OCI-LY1 (cell line): ENCODE data around the gene TDRKH.

Source experiments
- H2AFZ ChIP-seq: fragments of 200-600 bp; sonication (generic), shearing (Covaris generic); 2 replicates; pipeline ENCODE4 v1.6.0; 2014; ENCODE audit warnings: antibody characterized with exemption, mild to moderate bottlenecking, low read length
- H3F3A ChIP-seq: fragments of 200-600 bp; sonication (generic), shearing (Covaris generic); 2 replicates; pipeline ENCODE4 v1.6.0; 2014; ENCODE audit warnings: mild to moderate bottlenecking, antibody characterized with exemption, low read length, moderate library complexity; ENCODE audit not compliant: insufficient read depth
- H3K27ac ChIP-seq: fragments of 200-600 bp; sonication (generic); 2 replicates; pipeline ENCODE4 v1.5.1; 2014; ENCODE audit warnings: low read length, mixed run types, mild to moderate bottlenecking, low read depth; ENCODE audit not compliant: poor library complexity, severe bottlenecking
- H3K27me3 ChIP-seq: fragments of 200-600 bp; sonication (generic); 2 replicates; pipeline ENCODE4 v1.6.0; 2014; ENCODE audit warnings: antibody characterized with exemption, mild to moderate bottlenecking, low read length, moderate library complexity; ENCODE audit not compliant: insufficient read depth
- H3K36me3 ChIP-seq: fragments of 200-600 bp; sonication (generic); 2 replicates; pipeline ENCODE4 v1.6.1; 2014; ENCODE audit warnings: mild to moderate bottlenecking, antibody characterized with exemption, low read length, moderate library complexity, mixed read lengths; ENCODE audit not compliant: insufficient read depth
- H3K4me1 ChIP-seq: fragments of 200-600 bp; sonication (generic); 2 replicates; pipeline ENCODE4 v1.5.1; 2014; ENCODE audit warnings: mild to moderate bottlenecking, low read length, moderate library complexity; ENCODE audit not compliant: insufficient read depth, severe bottlenecking
- H3K4me2 ChIP-seq: fragments of 200-600 bp; sonication (generic), shearing (Covaris generic); 2 replicates; pipeline ENCODE4 v1.6.1; 2014; ENCODE audit warnings: low read length
- H3K4me3 ChIP-seq: fragments of 200-600 bp; sonication (generic); 2 replicates; pipeline ENCODE4 v1.5.1; 2014; ENCODE audit warnings: low read length, low read depth, mild to moderate bottlenecking, mixed read lengths; ENCODE audit not compliant: poor library complexity, severe bottlenecking
- H3K79me2 ChIP-seq: fragments of 200-600 bp; shearing (Covaris generic); 2 replicates; pipeline ENCODE4 v1.6.1; 2016; ENCODE audit warnings: mixed run types, low read length, mixed read lengths; ENCODE audit not compliant: insufficient read depth
- H3K9ac ChIP-seq: fragments of 200-600 bp; sonication (generic), shearing (Covaris generic); 2 replicates; pipeline ENCODE4 v1.6.1; 2014; ENCODE audit warnings: mild to moderate bottlenecking, low read length, mixed read lengths
- H3K9me2 ChIP-seq: fragments of 200-600 bp; sonication (generic), shearing (Covaris generic); 2 replicates; pipeline ENCODE4 v1.6.1; 2014; ENCODE audit warnings: low read depth, mild to moderate bottlenecking, low read length, mixed read lengths
- H3K9me3 ChIP-seq: fragments of 200-600 bp; shearing (Covaris generic); 2 replicates; pipeline ENCODE4 v1.6.1; 2014; ENCODE audit warnings: low read length, mixed read lengths
- H4K20me1 ChIP-seq: fragments of 200-600 bp; sonication (generic), shearing (Covaris generic); 2 replicates; pipeline ENCODE4 v1.6.0; 2016; ENCODE audit warnings: mild to moderate bottlenecking, low read length; ENCODE audit not compliant: insufficient read depth
- CTCF ChIP-seq: fragments of 200-600 bp; sonication (generic), shearing (Covaris generic); IDR thresholded peaks from 2 replicates; pipeline ENCODE4 v1.5.1; 2017; ENCODE audit warnings: mild to moderate bottlenecking, antibody characterized with exemption, low read length, moderate library complexity, mixed read lengths
- EZH2 ChIP-seq: fragments of 200-600 bp; sonication (generic), shearing (Covaris generic); IDR thresholded peaks from 2 replicates; pipeline ENCODE4 v1.8.0; 2017; ENCODE audit warnings: borderline replicate concordance, mixed run types, mild to moderate bottlenecking, antibody characterized with exemption, low read length, moderate library complexity, mixed read lengths

Gene TDRKH

DNA sequence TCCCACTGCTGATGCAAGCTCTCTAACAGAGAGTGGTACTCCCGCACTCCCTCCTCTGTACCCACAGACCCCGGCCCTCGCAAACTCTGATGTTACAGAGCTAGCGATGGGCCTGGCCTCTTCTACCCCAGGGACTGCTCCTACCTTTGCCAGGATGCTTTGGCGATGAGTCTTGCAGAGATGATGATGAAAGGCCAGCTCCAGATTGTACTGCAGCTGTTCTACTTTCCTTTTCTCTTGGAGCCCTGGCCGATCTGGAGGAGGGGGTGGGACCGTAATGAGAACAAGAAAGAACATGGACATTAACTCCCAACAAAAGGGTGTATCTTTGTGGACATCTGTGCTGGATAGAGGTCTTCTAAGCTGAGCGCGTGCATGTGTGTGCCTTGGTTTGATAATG, 20.9 kb upstream of the TDRKH start:
- no peak overlapping the region for H3K4me2 ChIP-seq
- H4K20me1 ChIP-seq = no peaks in the 10 kb centered on the region
- H3K79me2 ChIP-seq = no peaks in the 10 kb centered on the region
- H3K4me3 ChIP-seq = no peak overlapping the region
- no peak for TF ChIP-seq EZH2
- H3K4me1 ChIP-seq = no peaks in the 10 kb centered on the region
- no peaks in the 10 kb centered on the region for H3F3A ChIP-seq
- H3K9me3 ChIP-seq = no peaks in the 10 kb centered on the region
- no peak overlapping the region for H3K27ac ChIP-seq
- no peaks in the 10 kb centered on the region for H3K9me2 ChIP-seq
- H3K9ac ChIP-seq = no peak overlapping the region
- no peaks in the 10 kb centered on the region for H3K36me3 ChIP-seq
- H2AFZ ChIP-seq = no peak overlapping the region
- 0 out of 2 replicates have a peak, but pooled peaks cover 6% of the 10 kb centered on the region for H3K27me3 ChIP-seq

- H3K27me3 ChIP-seq = 0 out of 2 replicates have a peak, but pooled peaks cover 6% of the 10 kb centered on the region
- no peaks in the 10 kb centered on the region for H3K4me1 ChIP-seq
- TF ChIP-seq EZH2 (no peak), CTCF (no peak)
- no peaks in the 10 kb centered on the region for H3K9me3 ChIP-seq
- H3K4me3 ChIP-seq = no peak overlapping the region
- no peak overlapping the region for H2AFZ ChIP-seq
- no peaks in the 10 kb centered on the region for H3K9me2 ChIP-seq
- H3F3A ChIP-seq = no peaks in the 10 kb centered on the region
- H3K4me2 ChIP-seq = no peak overlapping the region
- H3K9ac ChIP-seq = no peak overlapping the region
- H3K36me3 ChIP-seq = no peaks in the 10 kb centered on the region
- no peak overlapping the region for H3K27ac ChIP-seq
- H4K20me1 ChIP-seq = no peaks in the 10 kb centered on the region
- H3K79me2 ChIP-seq = no peaks in the 10 kb centered on the region
These were observed 19.8 kb upstream of the TDRKH start for GRCh38 chr1:151809985-151810556.

DNA sequence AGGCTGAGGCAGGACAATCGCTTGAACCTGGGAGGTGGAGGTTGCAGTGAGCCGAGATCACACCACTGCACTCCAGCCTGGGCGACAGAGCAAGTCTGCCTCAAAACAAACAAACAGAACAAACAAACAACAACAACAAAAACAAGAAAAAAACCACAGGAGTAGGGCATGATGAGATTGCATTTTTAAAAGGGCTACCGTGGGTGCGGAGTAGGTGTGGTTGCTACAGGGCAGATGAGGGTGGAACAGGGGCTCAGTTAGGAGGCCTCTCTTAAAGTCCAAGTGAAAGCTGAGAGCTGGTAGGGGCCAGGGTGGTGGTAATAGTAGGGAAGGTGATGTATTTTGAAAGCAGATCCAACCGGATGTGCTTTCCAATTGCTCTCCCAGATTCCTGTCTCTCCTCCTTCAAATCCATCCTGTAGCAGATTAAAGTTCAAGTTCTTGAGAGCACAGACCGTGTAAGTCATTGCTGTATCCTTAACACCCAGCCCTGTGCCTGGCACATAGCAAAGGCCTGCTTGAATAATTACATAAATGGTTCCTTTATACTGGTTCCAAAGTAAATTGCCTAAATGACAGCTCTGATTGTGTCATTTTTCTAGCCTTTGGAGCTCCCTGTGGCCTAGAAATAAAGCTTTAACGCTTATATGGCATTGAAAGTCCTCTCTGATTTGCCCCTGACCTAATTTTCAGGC, 19.1 kb upstream of the TDRKH start:
- H3K4me3 ChIP-seq = no peak overlapping the region
- no peaks in the 10 kb centered on the region for H3K9me3 ChIP-seq
- no peaks in the 10 kb centered on the region for H3K4me1 ChIP-seq
- H3K36me3 ChIP-seq = no peaks in the 10 kb centered on the region
- H2AFZ ChIP-seq = no peak overlapping the region
- H3K9me2 ChIP-seq = no peaks in the 10 kb centered on the region
- H3K4me2 ChIP-seq = no peak overlapping the region
- H3K79me2 ChIP-seq = no peaks in the 10 kb centered on the region
- H3K27me3 ChIP-seq = 0 out of 2 replicates have a peak, but pooled peaks cover 6% of the 10 kb centered on the region
- H3K27ac ChIP-seq = no peak overlapping the region
- H3F3A ChIP-seq = no peaks in the 10 kb centered on the region
- no peak overlapping the region for H3K9ac ChIP-seq
- H4K20me1 ChIP-seq = no peaks in the 10 kb centered on the region
- TF ChIP-seq EZH2 (no peak), CTCF (no peak)
